ENCODE measurements around the gene DNAJC24.
"Not testable (repeated sequence)": the region's sequence is repeated elsewhere in the genome, so short reads cannot be mapped to it uniquely, and the experiment has no call there.

Gene DNAJC24

GRCh38 chr11:31369348-31370329 lies at the start of gene DNAJC24, which contains the start of gene DCDC1:
TSS of gene DNAJC24 (plus strand) at chr11:31369860. CDS start at chr11:31370749, 889 bp downstream.
TSS of gene DCDC1 (minus strand) at chr11:31369739. CDS start at chr11:31328280, 41,459 bp downstream.
- DNase-seq (ENCODE audit: low spot score), result peak; percentile 82
- TF ChIP-seq CTCF (IDR thresholded peaks at IDR 0.05; ENCODE audit: extremely low read depth, missing control alignments), result no peak

GRCh38 chr11:31321494-31321893 lies 48.2 kb upstream of the DNAJC24 start:
- DNase-seq (ENCODE audit: low spot score), result not testable (repeated sequence)

GRCh38 chr11:31323145-31323544 lies 46.5 kb upstream of the DNAJC24 start:
- DNase-seq (ENCODE audit: low spot score), result no peak
- TF ChIP-seq CTCF (IDR thresholded peaks at IDR 0.05; ENCODE audit: extremely low read depth, missing control alignments), result no peak

- no peak for TF ChIP-seq CTCF (IDR thresholded peaks at IDR 0.05; ENCODE audit: extremely low read depth, missing control alignments)
- DNase-seq (ENCODE audit: low spot score), result no peak
Measured at GRCh38 chr11:31325160-31325559, 44.5 kb upstream of the DNAJC24 start.

- DNase-seq (ENCODE audit: low spot score), result no peak
- TF ChIP-seq CTCF (IDR thresholded peaks at IDR 0.05; ENCODE audit: extremely low read depth, missing control alignments), result no peak
Measured at GRCh38 chr11:31326470-31327148, 43.1 kb upstream of the DNAJC24 start.

- no peak for DNase-seq (ENCODE audit: low spot score)
- TF ChIP-seq CTCF (IDR thresholded peaks at IDR 0.05; ENCODE audit: extremely low read depth, missing control alignments), result no peak
Measured at GRCh38 chr11:31327417-31327816, 42.2 kb upstream of the DNAJC24 start.

GRCh38 chr11:31328697-31329096 lies 41.0 kb upstream of the DNAJC24 start:
- DNase-seq (ENCODE audit: low spot score), result no peak
- no peak for TF ChIP-seq CTCF (IDR thresholded peaks at IDR 0.05; ENCODE audit: extremely low read depth, missing control alignments)

All from GM20000 (cell line).